ENCODE data around the gene GOPC. TPM values are rescaled to one million over a fixed set of nuclear protein-coding genes. Genes with fewer than 3 reads are reported as not detected.
"Not testable (repeated sequence)": the region's sequence is repeated elsewhere in the genome, so short reads cannot be mapped to it uniquely, and the experiment has no call there.

The GOPC gene
- 10 to 100 TPM; 13.3 to 15.5 TPM for total RNA-seq

GRCh38 chr6:117602151-117602898, at the start of gene GOPC:
Gene GOPC, minus strand, starts transcription at chr6:117602511. Its CDS starts 223 bp downstream, at chr6:117602288.
- H3K36me3 Mint-ChIP-seq (ENCODE audit: low read depth): peaks cover 24% of the 10 kb centered on the region
- H3K4me3 Mint-ChIP-seq: peak within 1 kb of the TSS; percentile 99
- DNase-seq (peak; percentile 96), ATAC-seq (peak; percentile 94)
- H3K9me3 Mint-ChIP-seq (ENCODE audit: low read depth): no peaks in the 10 kb centered on the region
- ChIA-PET POLR2A (interaction anchor here (0.6 to 0.9 kb wide), 6 partner anchors 14 to 162 kb away, joined by 3 to 4 read pairs (median 4); no protein-coding TSS in a partner anchor), CTCF (interaction anchor here (0.5 to 2.1 kb wide), 10 partner anchors 17 to 257 kb away, joined by 3 to 10 read pairs (median 4); no protein-coding TSS in a partner anchor)
- intact Hi-C loops (cut with DNase I, micrococcal nuclease): loop anchor here (1.0 to 10.0 kb wide), 11 partner anchors 33 to 1350 kb away; partner anchors contain the start of genes NUS1 (in 2 of the 2), ASF1A (in 1 of the 2), CEP85L (in 1 of the 2) and DCBLD1 (in 1 of the 2)
- H3K4me1 Mint-ChIP-seq: peaks cover 30% of the 10 kb centered on the region
- H3K27ac Mint-ChIP-seq: peak within 1 kb of the TSS; percentile 99
- peaks cover 2% of the 10 kb centered on the region for H3K27me3 Mint-ChIP-seq

- CTCF ChIA-PET: interaction anchor here (0.6 kb wide), 1 partner anchor 766 kb away, joined by 4 read pairs; no protein-coding TSS in a partner anchor
- intact Hi-C loops (cut with DNase I, micrococcal nuclease); H3K4me1 Mint-ChIP-seq; POLR2A ChIA-PET; H3K36me3 Mint-ChIP-seq (ENCODE audit: low read depth); H3K27ac Mint-ChIP-seq; ATAC-seq; DNase-seq; H3K27me3 Mint-ChIP-seq; H3K4me3 Mint-ChIP-seq; H3K9me3 Mint-ChIP-seq (ENCODE audit: low read depth): not testable (repeated sequence)
Measured at GRCh38 chr6:117651984-117652383, 49.7 kb upstream of the GOPC start.

GRCh38 chr6:117642976-117643375, 40.7 kb upstream of the GOPC start:
- POLR2A ChIA-PET: no interaction called here
- no peak overlapping the region for H3K4me3 Mint-ChIP-seq
- no peaks in the 10 kb centered on the region for H3K9me3 Mint-ChIP-seq (ENCODE audit: low read depth)
- ATAC-seq (no peak), DNase-seq (no peak)
- H3K27ac Mint-ChIP-seq: no peak overlapping the region
- peaks cover 2% of the 10 kb centered on the region for H3K27me3 Mint-ChIP-seq
- intact Hi-C loops (cut with DNase I, micrococcal nuclease): no loop called here
- H3K36me3 Mint-ChIP-seq (ENCODE audit: low read depth): no peaks in the 10 kb centered on the region
- H3K4me1 Mint-ChIP-seq: no peaks in the 10 kb centered on the region
- CTCF ChIA-PET: no interaction called here

GRCh38 chr6:117637770-117638169, 35.5 kb upstream of the GOPC start:
- H3K36me3 Mint-ChIP-seq (ENCODE audit: low read depth): no peaks in the 10 kb centered on the region
- H3K4me3 Mint-ChIP-seq: no peak overlapping the region
- intact Hi-C loops (cut with DNase I, micrococcal nuclease): no loop called here
- ChIA-PET CTCF (interaction anchor here (1.0 kb wide), 1 partner anchor 18 kb away, joined by 3 read pairs; no protein-coding TSS in a partner anchor), POLR2A (no interaction called here)
- peaks cover 4% of the 10 kb centered on the region for H3K27me3 Mint-ChIP-seq
- H3K27ac Mint-ChIP-seq: no peak overlapping the region
- no peaks in the 10 kb centered on the region for H3K4me1 Mint-ChIP-seq
- no peaks in the 10 kb centered on the region for H3K9me3 Mint-ChIP-seq (ENCODE audit: low read depth)
- no peak for DNase-seq
- no peak for ATAC-seq

GRCh38 chr6:117629119-117629660, 26.9 kb upstream of the GOPC start:
- no peak for DNase-seq
- intact Hi-C loops (cut with DNase I, micrococcal nuclease): no loop called here
- Mint-ChIP-seq H3K36me3 (ENCODE audit: low read depth) (peaks cover 4% of the 10 kb centered on the region), H3K9me3 (ENCODE audit: low read depth) (peaks cover 6% of the 10 kb centered on the region), H3K27me3 (peaks cover 8% of the 10 kb centered on the region), H3K4me3 (no peak overlapping the region), H3K27ac (no peak overlapping the region), H3K4me1 (no peaks in the 10 kb centered on the region)
- ATAC-seq: no peak
- CTCF ChIA-PET: interaction anchor here (0.5 to 1.1 kb wide), 2 partner anchors 25 to 397 kb away, joined by 3 read pairs; no protein-coding TSS in a partner anchor
- POLR2A ChIA-PET: no interaction called here

- peaks cover 4% of the 10 kb centered on the region for H3K36me3 Mint-ChIP-seq (ENCODE audit: low read depth)
- intact Hi-C loops (cut with DNase I, micrococcal nuclease): no loop called here
- H3K9me3 Mint-ChIP-seq (ENCODE audit: low read depth): peaks cover 14% of the 10 kb centered on the region
- H3K4me3 Mint-ChIP-seq: no peak overlapping the region
- CTCF ChIA-PET: no interaction called here
- no peak overlapping the region for H3K27ac Mint-ChIP-seq
- DNase-seq: no peak
- peaks cover 6% of the 10 kb centered on the region for H3K27me3 Mint-ChIP-seq
- ATAC-seq: no peak
- H3K4me1 Mint-ChIP-seq: no peaks in the 10 kb centered on the region
- POLR2A ChIA-PET: no interaction called here
Measured at GRCh38 chr6:117627533-117627932, 25.2 kb upstream of the GOPC start.

GRCh38 chr6:117624869-117625481, 22.7 kb upstream of the GOPC start:
- Mint-ChIP-seq H3K4me1 (no peaks in the 10 kb centered on the region), H3K4me3 (no peak overlapping the region), H3K27ac (no peak overlapping the region), H3K9me3 (ENCODE audit: low read depth) (peaks cover 14% of the 10 kb centered on the region), H3K27me3 (peaks cover 3% of the 10 kb centered on the region), H3K36me3 (ENCODE audit: low read depth) (peaks cover 4% of the 10 kb centered on the region)
- ATAC-seq (no peak), DNase-seq (no peak)
- CTCF ChIA-PET: no interaction called here
- POLR2A ChIA-PET: no interaction called here
- intact Hi-C loops (cut with DNase I, micrococcal nuclease): no loop called here

- no peaks in the 10 kb centered on the region for H3K36me3 Mint-ChIP-seq (ENCODE audit: low read depth)
- H3K4me3 Mint-ChIP-seq: no peak overlapping the region
- ChIA-PET POLR2A (no interaction called here), CTCF (no interaction called here)
- ATAC-seq (no peak), DNase-seq (no peak)
- intact Hi-C loops (cut with DNase I, micrococcal nuclease): loop anchor here in 1 of 2 experiments (5.0 kb wide), 1 partner anchor 58 kb away; the partner anchor contains the start of gene NUS1
- H3K27ac Mint-ChIP-seq: no peak overlapping the region
- peaks cover 12% of the 10 kb centered on the region for H3K4me1 Mint-ChIP-seq
- H3K9me3 Mint-ChIP-seq (ENCODE audit: low read depth): peaks cover 10% of the 10 kb centered on the region
- no peaks in the 10 kb centered on the region for H3K27me3 Mint-ChIP-seq
Measured at GRCh38 chr6:117619178-117619577, 16.9 kb upstream of the GOPC start.

- H3K4me1 Mint-ChIP-seq: peaks cover 21% of the 10 kb centered on the region
- intact Hi-C loops (cut with DNase I, micrococcal nuclease): loop anchor here in 1 of 2 experiments (5.0 kb wide), 1 partner anchor 60 kb away; the partner anchor contains the start of gene NUS1
- ATAC-seq: peak; percentile 39
- peaks cover 2% of the 10 kb centered on the region for H3K9me3 Mint-ChIP-seq (ENCODE audit: low read depth)
- H3K36me3 Mint-ChIP-seq (ENCODE audit: low read depth): no peaks in the 10 kb centered on the region
- CTCF ChIA-PET: interaction anchor here (0.6 kb wide), 1 partner anchor 1697 kb away, joined by 3 read pairs; no protein-coding TSS in a partner anchor
- no peak for DNase-seq
- peak overlapping the region; percentile 74 for H3K27ac Mint-ChIP-seq
- POLR2A ChIA-PET: no interaction called here
- H3K27me3 Mint-ChIP-seq: peaks cover 2% of the 10 kb centered on the region
- H3K4me3 Mint-ChIP-seq: no peak overlapping the region
Measured at GRCh38 chr6:117617210-117618035, 15.1 kb upstream of the GOPC start.

- ATAC-seq: peak; percentile 53
- H3K4me1 Mint-ChIP-seq: peaks cover 21% of the 10 kb centered on the region
- intact Hi-C loops (cut with DNase I, micrococcal nuclease): loop anchor here in 1 of 2 experiments (5.0 kb wide), 1 partner anchor 61 kb away; the partner anchor contains the start of gene NUS1
- peaks cover 2% of the 10 kb centered on the region for H3K9me3 Mint-ChIP-seq (ENCODE audit: low read depth)
- no peak overlapping the region for H3K4me3 Mint-ChIP-seq
- no peaks in the 10 kb centered on the region for H3K36me3 Mint-ChIP-seq (ENCODE audit: low read depth)
- ChIA-PET POLR2A (no interaction called here), CTCF (no interaction called here)
- H3K27ac Mint-ChIP-seq: peak overlapping the region; percentile 66
- DNase-seq: peak; percentile 46
- peaks cover 5% of the 10 kb centered on the region for H3K27me3 Mint-ChIP-seq
Measured at GRCh38 chr6:117616391-117617209, 14.3 kb upstream of the GOPC start.
